ENCODE data around the gene RCOR2.
"Not testable (repeated sequence)": the region's sequence is repeated elsewhere in the genome, so short reads cannot be mapped to it uniquely, and the experiment has no call there.

RCOR2 gene

GRCh38 chr11:63877658-63878241, 39.2 kb downstream of the RCOR2 start:
- DNase-seq (ENCODE audit: low read depth in 2 of 2): no peak

- DNase-seq (ENCODE audit: low read depth in 2 of 2): no peak
These were observed 40.3 kb downstream of the RCOR2 start for GRCh38 chr11:63876616-63877015.

DNA sequence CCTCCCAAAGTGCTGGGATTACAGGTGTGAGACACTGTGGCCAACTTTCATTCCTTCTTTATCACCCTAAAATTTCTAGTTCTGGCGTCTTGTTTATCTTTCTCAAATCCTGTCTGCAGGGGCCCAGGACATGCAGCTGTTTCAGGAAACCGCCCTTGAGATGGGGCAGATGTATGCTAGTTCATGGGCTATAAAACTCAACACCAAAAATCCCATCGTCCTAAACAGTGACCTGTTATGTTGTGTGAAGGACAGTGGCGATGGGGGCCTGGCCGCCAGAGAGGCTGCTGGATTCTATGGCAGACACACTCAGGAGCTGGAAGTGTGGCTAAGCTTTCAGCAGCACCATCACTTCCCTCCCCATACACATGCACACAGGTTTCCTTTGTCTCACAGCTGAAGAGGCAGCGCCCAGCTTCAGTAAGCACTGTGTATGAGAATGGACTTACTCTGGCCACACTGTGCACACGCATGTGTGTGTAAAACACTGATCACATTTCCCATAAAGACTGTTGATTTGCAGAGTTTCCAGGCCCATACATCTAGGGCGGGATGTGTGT, 41.4 kb downstream of the RCOR2 start:
- DNase-seq (ENCODE audit: low read depth in 2 of 2): no peak

DNA sequence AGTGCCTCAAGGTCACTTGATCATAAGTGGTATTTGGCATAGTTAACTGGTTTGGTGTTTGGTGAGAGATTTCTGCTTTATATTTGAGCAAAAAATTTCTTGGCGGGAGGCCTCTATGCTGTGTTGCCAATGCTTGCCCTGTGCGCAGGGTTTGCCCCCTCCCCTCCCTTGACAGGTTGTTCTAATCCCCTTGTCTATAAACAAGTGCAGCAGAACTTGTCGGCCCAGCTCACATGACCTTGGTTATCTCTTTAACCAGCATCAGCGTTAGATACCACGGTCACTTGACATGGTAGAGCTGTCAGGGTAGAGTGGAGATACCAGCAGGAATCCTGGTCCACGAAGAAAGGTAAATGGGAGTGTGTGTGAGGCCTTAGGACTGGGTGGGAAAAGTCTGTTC, 42.5 kb downstream of the RCOR2 start:
- no peak for DNase-seq (ENCODE audit: low read depth in 2 of 2)

- DNase-seq (ENCODE audit: low read depth in 2 of 2): no peak
These were observed 43.7 kb downstream of the RCOR2 start for GRCh38 chr11:63873311-63873710.

GRCh38 chr11:63872800-63873197, 44.2 kb downstream of the RCOR2 start:
- no peak for DNase-seq (ENCODE audit: low read depth in 2 of 2)

- peak in 1 of 2 donors; percentile 11 for DNase-seq (ENCODE audit: low read depth in 2 of 2)
These were observed 44.8 kb downstream of the RCOR2 start for GRCh38 chr11:63871962-63872799.

GRCh38 chr11:63870351-63871140, 46.4 kb downstream of the RCOR2 start:
- no peak for DNase-seq (ENCODE audit: low read depth in 2 of 2)

GRCh38 chr11:63869683-63870082, 47.3 kb downstream of the RCOR2 start:
- no peak for DNase-seq (ENCODE audit: low read depth in 2 of 2)

DNA sequence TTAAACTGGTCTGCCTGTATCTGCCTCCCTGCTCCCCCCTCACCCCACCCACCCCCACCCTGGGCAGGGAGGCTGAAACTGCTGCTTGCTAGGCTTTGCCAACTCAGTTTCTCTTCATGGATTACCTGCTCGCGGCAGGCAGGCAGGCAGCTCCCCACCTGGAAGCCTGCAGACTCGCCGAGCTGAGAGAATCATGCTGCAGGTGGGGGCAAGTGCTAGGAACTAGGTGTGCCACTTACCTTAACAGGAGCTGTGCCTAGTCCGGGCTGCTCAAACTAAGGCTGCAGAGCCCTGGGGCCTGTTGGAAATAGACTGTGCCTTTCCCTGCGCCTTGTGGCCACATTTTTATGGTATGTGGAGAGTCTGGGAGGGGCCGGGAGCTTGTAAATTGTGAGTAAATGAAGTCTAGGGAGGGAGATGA, 47.8 kb downstream of the RCOR2 start:
- no peak for DNase-seq (ENCODE audit: low read depth in 2 of 2)

- DNase-seq (ENCODE audit: low read depth in 2 of 2): no peak
These were observed 48.4 kb downstream of the RCOR2 start for GRCh38 chr11:63868399-63869064.

DNA sequence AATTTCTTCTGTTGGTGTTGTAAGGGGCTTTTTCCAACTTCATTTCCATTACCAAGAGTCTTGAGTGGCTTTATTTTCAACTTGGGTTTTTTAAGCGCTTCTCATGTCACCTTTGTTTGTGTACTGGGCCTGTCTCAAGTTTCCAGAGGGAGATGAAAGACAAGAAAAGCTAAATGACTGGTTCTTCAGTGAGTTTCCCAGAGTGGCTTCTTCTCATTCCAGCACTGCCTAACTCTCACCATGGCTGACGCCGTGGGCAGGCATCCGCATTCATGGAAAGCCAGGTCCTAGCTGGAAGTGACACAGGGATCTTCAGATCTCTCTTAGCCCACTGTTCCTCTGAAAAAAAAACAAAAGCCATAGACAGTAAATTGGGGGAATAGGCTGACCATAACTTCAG, 49.5 kb downstream of the RCOR2 start:
- no peak for DNase-seq (ENCODE audit: low read depth in 2 of 2)

DNA sequence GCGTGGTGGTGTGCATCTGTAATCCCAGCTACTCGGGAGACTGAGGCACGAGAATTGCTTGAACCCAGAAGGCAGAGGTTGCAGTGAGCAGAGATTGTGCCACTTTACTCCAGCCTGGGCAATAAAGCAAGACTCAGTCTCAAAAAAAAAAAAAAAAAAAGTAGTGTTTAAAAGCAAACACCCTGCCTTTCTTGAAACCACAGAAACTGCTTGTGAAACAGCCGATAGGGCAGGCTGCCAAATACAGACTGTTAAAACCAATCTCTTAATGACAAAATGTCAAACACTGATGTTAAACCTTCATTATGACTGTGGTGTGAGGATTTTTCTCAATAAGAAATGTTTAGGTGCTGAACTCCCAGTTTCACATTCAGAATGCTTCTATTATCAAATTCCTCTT, 50.8 kb downstream of the RCOR2 start:
- DNase-seq (ENCODE audit: low read depth in 2 of 2): peak; percentile 66 to 67

- DNase-seq (ENCODE audit: low read depth in 2 of 2): not testable (repeated sequence)
These were observed 53.3 kb downstream of the RCOR2 start for GRCh38 chr11:63863620-63864019.

DNA sequence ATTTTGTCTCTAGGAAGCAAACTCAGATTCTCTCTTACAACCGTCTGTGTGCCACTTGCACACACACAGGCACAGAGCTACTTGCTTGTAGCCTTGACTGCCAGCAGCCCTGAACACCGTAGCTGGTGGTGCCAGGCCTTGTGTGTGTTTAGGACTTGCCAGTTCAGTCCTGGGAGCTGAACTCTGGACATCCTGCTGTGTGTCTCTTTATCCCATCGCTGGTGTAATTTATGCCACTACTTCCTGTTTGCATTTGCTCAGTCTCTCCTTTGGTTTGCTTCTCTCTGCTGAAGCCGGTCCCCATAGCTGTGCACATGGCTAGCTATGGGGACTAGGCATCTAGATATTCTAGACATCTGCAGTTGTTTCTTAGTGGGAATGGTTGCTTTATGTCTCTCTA, 54.0 kb downstream of the RCOR2 start:
- DNase-seq (ENCODE audit: low read depth in 2 of 2): no peak

All from activated CD4-positive, alpha-beta T cell treated with anti-CD3 and anti-CD28 coated beads for 24 hours (primary cell).